ENCODE measurements around the gene PGM5.
A peak's percentile ranks its signal among the peaks of the same experiment; 100 is the strongest.

PGM5 gene

DNA sequence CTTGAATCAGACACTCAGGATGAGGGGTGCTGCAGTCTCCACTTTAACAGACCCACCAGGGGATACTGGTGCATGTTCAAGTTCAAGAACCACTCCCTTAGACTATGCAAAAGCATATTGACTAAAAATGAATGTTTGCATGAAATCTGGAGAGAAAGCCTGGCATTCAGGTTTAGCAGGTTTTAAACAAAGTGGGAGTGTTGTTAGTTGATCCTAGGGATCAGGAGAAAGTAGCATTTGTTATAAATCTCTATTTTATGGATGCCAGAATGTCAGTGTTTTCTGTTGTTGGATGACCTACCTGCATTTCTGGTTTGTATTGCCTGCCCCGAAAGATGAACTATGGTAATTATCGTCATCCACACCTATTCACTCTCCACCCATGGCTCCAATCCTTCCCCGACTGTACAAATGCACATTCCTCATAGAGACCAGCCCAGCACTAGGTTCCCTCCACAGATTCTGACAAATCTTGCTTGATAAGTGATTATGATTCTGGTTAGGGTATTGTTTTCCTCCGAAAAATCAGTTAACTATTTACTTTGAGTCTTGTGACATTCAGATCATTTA is 167.0 kb downstream of the PGM5 start:
- no peaks in the 10 kb centered on the region for H3K9me3 ChIP-seq (ENCODE audit: control insufficient read depth in 1 of 2, low read length in 2 of 2)
- no peaks in the 10 kb centered on the region for H3K4me1 ChIP-seq (ENCODE audit: control insufficient read depth in 1 of 2, insufficient read depth in 2 of 2, low read length in 2 of 2)
- H3K4me3 ChIP-seq (ENCODE audit: low read depth in 1 of 2, low read length in 2 of 2): no peak overlapping the region

DNA sequence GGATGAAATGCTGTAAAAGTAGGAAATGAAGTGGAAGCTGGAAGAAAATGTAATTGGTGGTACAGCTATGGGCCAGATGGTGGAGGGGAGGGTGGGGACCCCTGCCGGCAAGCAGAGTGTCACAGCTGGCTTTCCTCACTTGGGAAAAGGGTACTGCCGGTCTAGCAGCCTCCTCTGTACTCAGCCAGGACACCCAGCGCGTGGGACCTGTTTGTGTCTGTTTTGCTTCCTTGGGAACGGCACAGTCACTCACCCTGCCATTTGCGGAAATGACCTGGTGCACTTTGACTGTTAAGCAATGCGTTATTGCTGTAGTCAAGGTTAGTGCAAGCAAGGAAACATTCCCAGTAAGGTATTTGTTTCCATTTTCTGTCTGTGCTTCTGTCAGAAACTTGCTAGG is 174.2 kb downstream of the PGM5 start:
- H3K27ac ChIP-seq (ENCODE audit: low read depth, low read length): no peak overlapping the region
- no peak overlapping the region for H3K9ac ChIP-seq (ENCODE audit: low read depth in 1 of 2, low read length in 2 of 2)
- H3K4me1 ChIP-seq (ENCODE audit: control insufficient read depth in 1 of 2, insufficient read depth in 2 of 2, low read length in 2 of 2): peaks cover 15 to 16% of the 10 kb centered on the region in 2 donors
- H3K4me3 ChIP-seq (ENCODE audit: low read depth in 1 of 2, low read length in 2 of 2): peak overlapping the region in 1 of 2 donors; percentile 21
- no peaks in the 10 kb centered on the region for H3K27me3 ChIP-seq (ENCODE audit: control insufficient read depth in 1 of 2, insufficient read depth in 2 of 2, low read length in 2 of 2)
- no peaks in the 10 kb centered on the region for H3K36me3 ChIP-seq (ENCODE audit: control insufficient read depth in 1 of 2, insufficient read depth in 2 of 2, low read length in 2 of 2)
- no peaks in the 10 kb centered on the region for H3K9me3 ChIP-seq (ENCODE audit: control insufficient read depth in 1 of 2, low read length in 2 of 2)

More for the DNA sequence above, 167.0 kb downstream of the PGM5 start:
- Histone ChIP-seq H3K27me3 (ENCODE audit: control insufficient read depth in 1 of 2, insufficient read depth in 2 of 2, low read length in 2 of 2) (no peaks in the 10 kb centered on the region), H3K27ac (ENCODE audit: low read depth, low read length) (no peak overlapping the region), H3K9ac (ENCODE audit: low read depth in 1 of 2, low read length in 2 of 2) (no peak overlapping the region), H3K36me3 (ENCODE audit: control insufficient read depth in 1 of 2, insufficient read depth in 2 of 2, low read length in 2 of 2) (no peaks in the 10 kb centered on the region)

DNA sequence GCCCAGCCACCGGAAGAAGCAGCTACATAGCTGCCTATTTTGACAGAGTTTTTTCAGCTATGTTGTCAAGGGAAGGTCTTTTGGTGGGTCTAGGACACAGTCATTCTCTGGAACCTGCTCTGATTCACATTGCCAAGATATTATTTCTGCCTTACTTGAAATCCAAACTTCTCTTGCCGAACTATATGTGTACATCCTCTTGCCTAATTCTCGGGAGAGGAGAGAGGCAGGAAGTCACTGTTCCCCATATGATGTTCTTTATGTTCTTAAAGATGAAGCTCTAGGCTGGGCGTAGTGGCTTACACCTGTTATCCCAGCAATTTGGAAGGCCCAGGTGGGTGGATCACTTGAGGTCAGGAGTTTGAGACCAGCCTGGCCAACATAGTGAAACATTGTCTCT is 175.7 kb downstream of the PGM5 start:
- Histone ChIP-seq H3K36me3 (ENCODE audit: control insufficient read depth in 1 of 2, insufficient read depth in 2 of 2, low read length in 2 of 2) (no peaks in the 10 kb centered on the region), H3K9ac (ENCODE audit: low read depth in 1 of 2, low read length in 2 of 2) (no peak overlapping the region), H3K27ac (ENCODE audit: low read depth, low read length) (no peak overlapping the region), H3K4me3 (ENCODE audit: low read depth in 1 of 2, low read length in 2 of 2) (no peak overlapping the region), H3K9me3 (ENCODE audit: control insufficient read depth in 1 of 2, low read length in 2 of 2) (no peaks in the 10 kb centered on the region), H3K27me3 (ENCODE audit: control insufficient read depth in 1 of 2, insufficient read depth in 2 of 2, low read length in 2 of 2) (no peaks in the 10 kb centered on the region), H3K4me1 (ENCODE audit: control insufficient read depth in 1 of 2, insufficient read depth in 2 of 2, low read length in 2 of 2) (peaks cover 16 to 20% of the 10 kb centered on the region in 2 donors)

DNA sequence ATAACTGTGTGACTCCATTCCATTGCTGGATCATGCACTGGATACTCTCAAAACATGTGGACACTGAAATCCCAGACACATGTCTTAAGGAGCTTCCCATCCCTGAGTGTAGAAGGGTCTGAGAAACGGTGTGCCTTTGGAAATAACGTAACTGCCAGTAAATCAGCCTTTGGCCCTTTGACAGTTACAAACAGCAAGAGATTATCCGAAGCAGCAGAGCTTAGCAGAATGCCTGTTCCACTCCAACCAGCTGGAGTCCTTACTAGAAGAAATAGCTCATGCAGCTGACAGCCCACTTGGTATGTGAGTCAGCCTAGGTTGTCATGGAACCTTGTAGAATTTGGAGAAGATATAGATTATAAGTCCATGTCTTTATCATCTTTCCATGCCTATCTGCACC is 177.3 kb downstream of the PGM5 start:
- Histone ChIP-seq H3K4me1 (ENCODE audit: control insufficient read depth in 1 of 2, insufficient read depth in 2 of 2, low read length in 2 of 2) (peaks cover 16 to 20% of the 10 kb centered on the region in 2 donors), H3K4me3 (ENCODE audit: low read depth in 1 of 2, low read length in 2 of 2) (no peak overlapping the region), H3K9ac (ENCODE audit: low read depth in 1 of 2, low read length in 2 of 2) (no peak overlapping the region), H3K9me3 (ENCODE audit: control insufficient read depth in 1 of 2, low read length in 2 of 2) (no peaks in the 10 kb centered on the region), H3K36me3 (ENCODE audit: control insufficient read depth in 1 of 2, insufficient read depth in 2 of 2, low read length in 2 of 2) (no peaks in the 10 kb centered on the region), H3K27ac (ENCODE audit: low read depth, low read length) (no peak overlapping the region), H3K27me3 (ENCODE audit: control insufficient read depth in 1 of 2, insufficient read depth in 2 of 2, low read length in 2 of 2) (no peaks in the 10 kb centered on the region)

DNA sequence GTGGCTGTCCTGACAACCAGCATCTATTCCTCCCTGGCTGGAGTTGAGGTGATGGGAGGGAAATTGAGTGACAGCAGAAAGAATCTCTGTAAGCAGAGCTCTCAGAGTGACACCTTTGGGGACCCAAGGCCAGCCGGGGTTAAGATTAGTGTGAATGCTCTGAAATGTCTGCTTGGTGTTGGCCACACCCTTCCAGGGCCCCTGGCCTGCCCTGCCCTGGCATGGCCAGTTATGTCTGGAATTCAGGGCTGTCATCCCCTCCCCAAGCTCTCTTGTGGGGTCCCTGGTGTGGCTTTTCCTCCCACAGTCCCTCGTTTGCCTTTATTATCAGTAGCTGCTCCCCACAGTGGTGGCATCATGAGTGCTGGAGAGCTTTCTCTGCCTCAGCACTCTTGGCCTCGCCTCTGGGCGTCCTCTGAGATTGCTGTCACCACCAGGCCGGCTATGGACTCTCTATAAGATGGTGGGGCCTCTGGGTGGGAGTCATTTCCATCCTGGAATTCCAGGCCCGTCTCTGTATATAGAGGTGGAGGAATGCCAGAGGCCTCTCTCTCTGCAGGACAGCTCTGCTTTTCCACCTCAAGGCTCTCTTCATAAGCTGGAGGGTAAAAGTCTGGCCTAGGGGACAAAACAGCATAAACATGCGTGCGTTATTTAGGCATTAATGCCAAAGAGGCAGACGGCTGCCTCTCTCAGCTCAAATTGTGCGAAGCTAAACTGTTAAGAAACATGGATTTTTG is 180.6 kb downstream of the PGM5 start:
- Histone ChIP-seq H3K4me1 (ENCODE audit: control insufficient read depth in 1 of 2, insufficient read depth in 2 of 2, low read length in 2 of 2) (peaks cover 16 to 21% of the 10 kb centered on the region in 2 donors), H3K9me3 (ENCODE audit: control insufficient read depth in 1 of 2, low read length in 2 of 2) (no peaks in the 10 kb centered on the region), H3K9ac (ENCODE audit: low read depth in 1 of 2, low read length in 2 of 2) (no peak overlapping the region), H3K4me3 (ENCODE audit: low read depth in 1 of 2, low read length in 2 of 2) (no peak overlapping the region), H3K27ac (ENCODE audit: low read depth, low read length) (no peak overlapping the region), H3K27me3 (ENCODE audit: control insufficient read depth in 1 of 2, insufficient read depth in 2 of 2, low read length in 2 of 2) (no peaks in the 10 kb centered on the region), H3K36me3 (ENCODE audit: control insufficient read depth in 1 of 2, insufficient read depth in 2 of 2, low read length in 2 of 2) (no peaks in the 10 kb centered on the region)

DNA sequence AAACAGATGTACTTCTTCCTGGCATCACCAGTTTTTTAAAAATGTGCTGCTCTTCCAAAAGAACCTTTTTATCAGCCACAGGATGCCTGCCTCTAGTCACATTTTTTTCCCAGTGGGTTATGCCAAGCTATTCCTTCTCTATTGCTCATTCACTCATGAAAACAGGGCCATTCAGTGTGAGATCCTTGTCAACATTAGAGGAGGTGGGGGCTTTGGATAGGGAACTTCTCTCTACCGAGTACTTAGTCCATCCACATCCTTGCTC is 181.1 kb downstream of the PGM5 start:
- Histone ChIP-seq H3K27ac (ENCODE audit: low read depth, low read length) (no peak overlapping the region), H3K36me3 (ENCODE audit: control insufficient read depth in 1 of 2, insufficient read depth in 2 of 2, low read length in 2 of 2) (no peaks in the 10 kb centered on the region), H3K4me1 (ENCODE audit: control insufficient read depth in 1 of 2, insufficient read depth in 2 of 2, low read length in 2 of 2) (peaks cover 20 to 21% of the 10 kb centered on the region in 2 donors), H3K4me3 (ENCODE audit: low read depth in 1 of 2, low read length in 2 of 2) (no peak overlapping the region), H3K9me3 (ENCODE audit: control insufficient read depth in 1 of 2, low read length in 2 of 2) (no peaks in the 10 kb centered on the region), H3K9ac (ENCODE audit: low read depth in 1 of 2, low read length in 2 of 2) (no peak overlapping the region), H3K27me3 (ENCODE audit: control insufficient read depth in 1 of 2, insufficient read depth in 2 of 2, low read length in 2 of 2) (no peaks in the 10 kb centered on the region)

DNA sequence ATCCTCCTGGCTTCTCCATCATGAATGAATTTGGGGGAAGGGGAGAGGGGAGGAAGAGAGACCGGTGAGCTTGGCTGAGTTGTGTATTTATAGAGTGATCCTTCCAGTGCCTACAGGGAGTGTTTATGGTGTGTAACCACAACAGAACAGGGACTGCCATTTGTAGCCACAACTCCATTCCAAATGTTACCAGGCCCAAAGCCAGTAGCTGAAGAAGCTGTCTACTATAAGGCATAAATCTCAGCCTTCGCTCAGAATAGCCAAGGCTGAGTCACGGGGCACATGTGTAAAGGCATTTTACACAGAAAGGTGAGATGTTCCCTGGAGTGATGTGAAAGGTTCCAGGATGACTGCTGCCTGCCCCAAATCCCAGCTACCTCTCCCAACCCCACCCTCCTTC is 181.8 kb downstream of the PGM5 start:
- H3K36me3 ChIP-seq (ENCODE audit: control insufficient read depth in 1 of 2, insufficient read depth in 2 of 2, low read length in 2 of 2): no peaks in the 10 kb centered on the region
- H3K9ac ChIP-seq (ENCODE audit: low read depth in 1 of 2, low read length in 2 of 2): no peak overlapping the region
- H3K4me3 ChIP-seq (ENCODE audit: low read depth in 1 of 2, low read length in 2 of 2): no peak overlapping the region
- no peak overlapping the region for H3K27ac ChIP-seq (ENCODE audit: low read depth, low read length)
- peaks cover 20 to 21% of the 10 kb centered on the region in 2 donors for H3K4me1 ChIP-seq (ENCODE audit: control insufficient read depth in 1 of 2, insufficient read depth in 2 of 2, low read length in 2 of 2)
- H3K27me3 ChIP-seq (ENCODE audit: control insufficient read depth in 1 of 2, insufficient read depth in 2 of 2, low read length in 2 of 2): no peaks in the 10 kb centered on the region
- H3K9me3 ChIP-seq (ENCODE audit: control insufficient read depth in 1 of 2, low read length in 2 of 2): no peaks in the 10 kb centered on the region

DNA sequence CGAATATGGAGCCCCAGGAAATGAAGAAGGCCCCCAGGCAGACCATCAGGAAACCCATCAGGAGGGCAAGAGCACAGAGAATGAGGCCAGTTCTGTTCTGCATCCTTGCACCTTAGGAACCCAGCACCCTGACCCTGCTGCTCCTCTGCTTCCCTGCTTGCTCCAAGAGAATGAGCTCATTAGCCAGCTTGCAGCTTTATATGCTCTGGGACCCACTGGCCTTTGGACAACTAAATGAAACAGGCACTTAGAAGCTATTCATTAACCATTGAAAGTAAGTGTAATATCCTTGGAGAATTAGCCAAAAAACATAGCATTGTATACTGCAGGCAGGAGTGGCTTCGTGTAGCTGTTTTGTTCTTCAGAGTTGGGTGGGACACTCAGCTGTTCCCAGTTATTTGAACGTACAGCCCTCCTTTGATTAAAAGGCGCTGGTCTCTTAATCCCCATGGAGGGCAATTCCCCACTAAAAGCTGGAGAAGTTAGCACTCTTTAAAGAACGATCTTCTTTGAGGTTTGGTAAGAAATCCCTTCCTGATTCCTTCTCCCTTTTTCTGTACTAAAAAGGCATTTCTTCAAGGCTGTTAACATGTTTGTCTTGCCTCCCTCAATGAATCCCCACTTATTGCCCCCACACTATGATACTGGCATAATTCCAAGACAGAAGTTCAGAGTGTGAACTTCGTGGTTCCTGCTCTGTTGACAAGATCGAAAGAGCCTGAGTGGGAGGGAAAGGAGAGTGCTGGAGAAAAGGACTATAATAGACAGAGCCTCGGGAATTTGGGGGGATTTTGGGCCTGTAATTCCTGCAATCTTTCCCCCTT is 184.5 kb downstream of the PGM5 start, which contains the start of gene TMEM252:
TMEM252 (minus strand) TSS at position 172 of the 824 bp plus-strand sequence; CDS start at position 103, 69 bp downstream.
- H3K27ac ChIP-seq (ENCODE audit: low read depth, low read length): no peak within 1 kb of the TSS
- H3K9me3 ChIP-seq (ENCODE audit: control insufficient read depth in 1 of 2, low read length in 2 of 2): no peaks in the 10 kb centered on the region
- H3K36me3 ChIP-seq (ENCODE audit: control insufficient read depth in 1 of 2, insufficient read depth in 2 of 2, low read length in 2 of 2): no peaks in the 10 kb centered on the region
- H3K4me1 ChIP-seq (ENCODE audit: control insufficient read depth in 1 of 2, insufficient read depth in 2 of 2, low read length in 2 of 2): peaks cover 20 to 21% of the 10 kb centered on the region in 2 donors
- H3K9ac ChIP-seq (ENCODE audit: low read depth in 1 of 2, low read length in 2 of 2): no peak within 1 kb of the TSS
- H3K27me3 ChIP-seq (ENCODE audit: control insufficient read depth in 1 of 2, insufficient read depth in 2 of 2, low read length in 2 of 2): no peaks in the 10 kb centered on the region
- H3K4me3 ChIP-seq (ENCODE audit: low read depth in 1 of 2, low read length in 2 of 2): peak within 1 kb of the TSS; percentile 3 to 56

DNA sequence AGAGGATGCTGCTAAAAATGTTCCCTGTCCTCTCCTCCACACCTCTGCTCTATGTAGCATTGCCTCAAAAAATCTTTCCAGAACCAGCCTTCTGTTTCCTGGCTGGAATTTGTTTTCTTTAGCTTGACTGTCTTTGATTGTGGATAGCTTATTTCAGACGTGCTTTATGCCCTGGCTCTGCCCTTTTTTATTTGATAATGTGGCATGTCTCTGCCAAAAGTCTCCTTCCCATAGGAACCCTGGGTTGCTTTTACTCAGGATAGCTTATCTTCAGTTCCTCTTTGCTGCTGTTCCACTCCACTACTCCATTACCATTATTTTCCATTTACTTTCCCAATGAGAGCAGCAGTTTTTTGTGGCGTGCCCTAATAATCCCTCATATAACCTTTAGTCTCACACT is 185.2 kb downstream of the PGM5 start:
- Histone ChIP-seq H3K27ac (ENCODE audit: low read depth, low read length) (no peak overlapping the region), H3K27me3 (ENCODE audit: control insufficient read depth in 1 of 2, insufficient read depth in 2 of 2, low read length in 2 of 2) (no peaks in the 10 kb centered on the region), H3K4me3 (ENCODE audit: low read depth in 1 of 2, low read length in 2 of 2) (peak overlapping the region; percentile 3 to 56), H3K36me3 (ENCODE audit: control insufficient read depth in 1 of 2, insufficient read depth in 2 of 2, low read length in 2 of 2) (no peaks in the 10 kb centered on the region), H3K9ac (ENCODE audit: low read depth in 1 of 2, low read length in 2 of 2) (no peak overlapping the region), H3K9me3 (ENCODE audit: control insufficient read depth in 1 of 2, low read length in 2 of 2) (no peaks in the 10 kb centered on the region), H3K4me1 (ENCODE audit: control insufficient read depth in 1 of 2, insufficient read depth in 2 of 2, low read length in 2 of 2) (peaks cover 23 to 24% of the 10 kb centered on the region in 2 donors)

DNA sequence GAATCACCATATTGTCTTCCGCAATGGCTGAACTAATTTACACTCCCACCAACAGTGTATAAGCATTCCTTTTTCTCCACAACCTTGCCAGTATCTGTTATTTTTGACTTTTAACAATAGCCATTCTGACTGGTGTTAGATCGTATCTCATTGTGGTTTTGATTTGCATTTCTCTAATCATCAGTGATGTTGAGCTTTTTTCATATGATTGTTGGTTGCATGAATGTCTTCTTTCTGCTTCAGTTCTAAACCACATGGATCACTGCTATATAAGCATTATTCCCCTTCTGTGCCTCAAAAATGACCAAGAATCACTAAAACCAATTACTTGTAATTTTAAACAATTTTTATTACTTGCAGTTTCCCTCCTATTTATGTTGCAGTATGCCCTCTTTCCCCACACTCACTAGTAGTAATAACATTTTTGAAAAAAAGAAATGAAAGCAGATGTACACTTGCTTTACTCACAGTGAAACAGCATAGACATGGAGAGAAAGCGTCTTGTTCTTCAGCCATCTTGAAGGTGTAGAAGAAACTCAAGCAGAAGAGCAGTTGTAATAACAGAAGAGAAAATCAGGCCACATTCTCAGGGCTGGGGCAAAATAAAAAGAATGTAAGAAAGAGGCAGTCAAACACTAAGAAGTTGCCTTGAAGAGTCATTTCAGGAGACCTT is 188.8 kb downstream of the PGM5 start:
- Histone ChIP-seq H3K4me1 (ENCODE audit: control insufficient read depth in 1 of 2, insufficient read depth in 2 of 2, low read length in 2 of 2) (peaks cover 24 to 32% of the 10 kb centered on the region in 2 donors), H3K9me3 (ENCODE audit: control insufficient read depth in 1 of 2, low read length in 2 of 2) (no peaks in the 10 kb centered on the region), H3K27ac (ENCODE audit: low read depth, low read length) (no peak overlapping the region), H3K4me3 (ENCODE audit: low read depth in 1 of 2, low read length in 2 of 2) (no peak overlapping the region), H3K27me3 (ENCODE audit: control insufficient read depth in 1 of 2, insufficient read depth in 2 of 2, low read length in 2 of 2) (no peaks in the 10 kb centered on the region), H3K36me3 (ENCODE audit: control insufficient read depth in 1 of 2, insufficient read depth in 2 of 2, low read length in 2 of 2) (no peaks in the 10 kb centered on the region), H3K9ac (ENCODE audit: low read depth in 1 of 2, low read length in 2 of 2) (no peak overlapping the region)

Data from duodenal mucosa (tissue), 2 donors.